Stomach (tissue), 4 donors: ENCODE data around the gene FAM170A.

Experiments
- CTCF ChIP-seq, 7 experiments: fragments of 450-650 bp in 4 of 7; fragments of 200-600 bp in 3 of 7; sonication (generic) in 3 of 7; IDR thresholded peaks; one replicate each; pipeline ENCODE4 v1.5.1; 2016 to 2019; ENCODE audit warnings: antibody characterized with exemption in 7 of 7, control low read depth in 2 of 7, mild to moderate bottlenecking in 1 of 7
- POLR2A ChIP-seq, 4 donors: fragments of 450-650 bp; IDR thresholded peaks; one replicate each; pipeline ENCODE4 v1.6.1; 2016; ENCODE audit warnings: antibody characterized with exemption in 4 of 4, control low read depth in 2 of 4, mild to moderate bottlenecking in 1 of 4, moderate library complexity in 1 of 4

GRCh38 chr5:119678351-119679028 lies 49.1 kb downstream of the FAM170A start:
- TF ChIP-seq CTCF (IDR thresholded peaks at IDR 0.05) (no peak), POLR2A (IDR thresholded peaks at IDR 0.05) (no peak)
